Panc1 (cell line): ENCODE data around the gene NCOA6. TPM values are rescaled to one million over a fixed set of nuclear protein-coding genes. Genes with fewer than 3 reads are reported as not detected.

Experiments used
- ATAC-seq: fragments of 200-7000 bp; cut with Tn5 transposase; 2 replicates; pipeline ENCODE4 v1.9.1; 2020; ENCODE audit warnings: mild to moderate bottlenecking, moderate library complexity
- BruUV-seq: library from RNA; stranded (reverse); fragments of 400-500 nt; replicated peaks from 2 replicates; lab custom pipeline; 2021; lab: Mats Ljungman, UMichigan
- CTCF ChIA-PET: fragments of 300-600 bp; sonication (Branson Sonifier 250); formaldehyde crosslinking; loops from one replicate; lab custom pipeline; 2022; ENCODE audit warnings: antibody characterized with exemption; lab: Charles Lee
- POLR2A ChIA-PET: fragments of 300-600 bp; sonication (Branson Sonifier 250); formaldehyde crosslinking; loops from one replicate; lab custom pipeline; 2022; ENCODE audit warnings: antibody characterized with exemption; lab: Charles Lee
- DNase-seq: peaks from one replicate; pipeline ENCODE4 v3.0.0-alpha.2; 2010; ENCODE audit warnings: low read depth, low spot score
- H3K27ac ChIP-seq: 2 replicates; pipeline ENCODE4 v1.5.1; 2011; ENCODE audit warnings: mild to moderate bottlenecking, low read length, inconsistent platforms
- H3K27me3 ChIP-seq: fragments of 200-500 bp; sonication (Bioruptor generic); 2 replicates; pipeline ENCODE4 v1.6.0; 2014; ENCODE audit warnings: low read length, inconsistent platforms; ENCODE audit not compliant: control insufficient read depth, insufficient read depth
- H3K36me3 ChIP-seq: fragments of 200-500 bp; sonication (Bioruptor generic); 2 replicates; pipeline ENCODE4 v1.5.1; 2014; ENCODE audit warnings: inconsistent platforms, mild to moderate bottlenecking, low read length, moderate library complexity; ENCODE audit not compliant: control insufficient read depth, insufficient read depth
- H3K4me1 ChIP-seq: 2 replicates; pipeline ENCODE4 v1.5.1; 2011; ENCODE audit warnings: inconsistent platforms, mild to moderate bottlenecking, low read length, moderate library complexity; ENCODE audit not compliant: control insufficient read depth, insufficient read depth
- H3K4me3 ChIP-seq, 2 experiments: 2 replicates each; pipeline ENCODE4 v1.5.1; 2011 to 2012; ENCODE audit warnings: low read depth in 2 of 2, low read length in 2 of 2, mild to moderate bottlenecking in 2 of 2, inconsistent platforms in 1 of 2, moderate library complexity in 1 of 2
- H3K9me3 ChIP-seq: fragments of 200-500 bp; sonication (Bioruptor generic); 2 replicates; pipeline ENCODE4 v1.5.1; 2014; ENCODE audit warnings: low read depth, mild to moderate bottlenecking, inconsistent platforms, low read length, moderate library complexity; ENCODE audit not compliant: control insufficient read depth, insufficient read depth
- POLR2AphosphoS5 ChIP-seq: IDR thresholded peaks from 2 replicates; pipeline ENCODE4 v1.6.1; 2012; ENCODE audit warnings: mild to moderate bottlenecking, low read depth, low read length, moderate library complexity
- SIN3A ChIP-seq: IDR thresholded peaks from 2 replicates; pipeline ENCODE4 v1.6.1; 2012; ENCODE audit warnings: low read depth, mild to moderate bottlenecking, low read length, moderate library complexity, borderline replicate concordance; ENCODE audit not compliant: insufficient read depth
- TCF7L2 ChIP-seq: IDR thresholded peaks from 2 replicates; pipeline ENCODE4 v1.6.1; 2011; ENCODE audit warnings: mild to moderate bottlenecking, low read depth, low read length, inconsistent platforms
- in situ Hi-C: cut with HindIII; loops from 2 replicates; pipeline ENCODE4 v1.10.0; 2016; ENCODE audit warnings: low sequenced_read_pairs, low pct_unique_long_range_greater_than_20kb
- intact Hi-C: fragments of 100-400 bp; cut with micrococcal nuclease; formaldehyde crosslinking; loops from one replicate; pipeline ENCODE4 v1.10.0; 2022; ENCODE audit not compliant: unreplicated experiment
- total RNA-seq: library from RNA; stranded (reverse); gene quantifications from one replicate; pipeline ENCODE4 v1.2.1, GENCODE V29; 2021; ENCODE audit not compliant: unreplicated experiment
- TF ChIP-seq, protein P1 (sequence below), 2 experiments: IDR thresholded peaks; 2 replicates each; pipeline ENCODE4 v1.6.1; 2011 to 2012; ENCODE audit warnings: low read depth in 2 of 2, control low read depth in 1 of 2, low read length in 1 of 2, mild to moderate bottlenecking in 1 of 2, moderate library complexity in 1 of 2; ENCODE audit not compliant: insufficient read depth in 1 of 2
- TF ChIP-seq, protein P2 (sequence below): fragments of 450-650 bp; IDR thresholded peaks from 2 replicates; pipeline ENCODE4 v1.5.1; 2017; ENCODE audit warnings: mild to moderate bottlenecking

The NCOA6 gene
- total RNA-seq, 1 experiment from 2014 or later: 28.9 TPM

DNA sequence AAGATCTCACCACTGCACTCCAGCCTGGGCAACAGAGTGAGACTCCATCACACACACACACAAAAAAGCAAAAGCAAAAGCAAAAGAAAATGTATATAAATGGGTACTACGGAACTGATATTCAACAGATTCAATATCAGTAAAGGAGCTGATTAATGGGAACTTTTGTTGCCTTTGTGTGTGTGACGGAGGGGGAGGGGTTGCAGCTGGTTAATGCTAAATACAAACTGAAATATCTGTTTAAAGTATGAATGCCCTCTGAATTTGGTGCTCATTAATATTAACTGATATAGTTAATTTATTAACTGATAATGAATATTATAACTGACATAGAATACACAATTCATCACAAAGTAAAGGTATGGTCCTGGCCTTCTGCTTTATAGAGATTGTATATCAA lies 8.4 kb downstream of the NCOA6 start:
- H3K9me3 ChIP-seq: no peaks in the 10 kb centered on the region
- ChIA-PET CTCF (no interaction called here), POLR2A (no interaction called here)
- no peak for ATAC-seq
- no TSS peak for BruUV-seq
- no peak overlapping the region for H3K4me3 ChIP-seq
- in situ Hi-C loops (no loop called here), intact Hi-C loops (no loop called here)
- TF ChIP-seq, protein P1, sequence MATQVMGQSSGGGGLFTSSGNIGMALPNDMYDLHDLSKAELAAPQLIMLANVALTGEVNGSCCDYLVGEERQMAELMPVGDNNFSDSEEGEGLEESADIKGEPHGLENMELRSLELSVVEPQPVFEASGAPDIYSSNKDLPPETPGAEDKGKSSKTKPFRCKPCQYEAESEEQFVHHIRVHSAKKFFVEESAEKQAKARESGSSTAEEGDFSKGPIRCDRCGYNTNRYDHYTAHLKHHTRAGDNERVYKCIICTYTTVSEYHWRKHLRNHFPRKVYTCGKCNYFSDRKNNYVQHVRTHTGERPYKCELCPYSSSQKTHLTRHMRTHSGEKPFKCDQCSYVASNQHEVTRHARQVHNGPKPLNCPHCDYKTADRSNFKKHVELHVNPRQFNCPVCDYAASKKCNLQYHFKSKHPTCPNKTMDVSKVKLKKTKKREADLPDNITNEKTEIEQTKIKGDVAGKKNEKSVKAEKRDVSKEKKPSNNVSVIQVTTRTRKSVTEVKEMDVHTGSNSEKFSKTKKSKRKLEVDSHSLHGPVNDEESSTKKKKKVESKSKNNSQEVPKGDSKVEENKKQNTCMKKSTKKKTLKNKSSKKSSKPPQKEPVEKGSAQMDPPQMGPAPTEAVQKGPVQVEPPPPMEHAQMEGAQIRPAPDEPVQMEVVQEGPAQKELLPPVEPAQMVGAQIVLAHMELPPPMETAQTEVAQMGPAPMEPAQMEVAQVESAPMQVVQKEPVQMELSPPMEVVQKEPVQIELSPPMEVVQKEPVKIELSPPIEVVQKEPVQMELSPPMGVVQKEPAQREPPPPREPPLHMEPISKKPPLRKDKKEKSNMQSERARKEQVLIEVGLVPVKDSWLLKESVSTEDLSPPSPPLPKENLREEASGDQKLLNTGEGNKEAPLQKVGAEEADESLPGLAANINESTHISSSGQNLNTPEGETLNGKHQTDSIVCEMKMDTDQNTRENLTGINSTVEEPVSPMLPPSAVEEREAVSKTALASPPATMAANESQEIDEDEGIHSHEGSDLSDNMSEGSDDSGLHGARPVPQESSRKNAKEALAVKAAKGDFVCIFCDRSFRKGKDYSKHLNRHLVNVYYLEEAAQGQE (IDR thresholded peaks at IDR 0.05; ENCODE audit: insufficient read depth in 1 of 2, low read depth in 2 of 2, low read length in 1 of 2): no peak
- no peaks in the 10 kb centered on the region for H3K27me3 ChIP-seq
- no peak for DNase-seq
- H3K27ac ChIP-seq: no peak overlapping the region
- peaks cover 10% of the 10 kb centered on the region; the same call in 1 of the 2 replicates for H3K4me1 ChIP-seq
- H3K36me3 ChIP-seq: no peaks in the 10 kb centered on the region

DNA sequence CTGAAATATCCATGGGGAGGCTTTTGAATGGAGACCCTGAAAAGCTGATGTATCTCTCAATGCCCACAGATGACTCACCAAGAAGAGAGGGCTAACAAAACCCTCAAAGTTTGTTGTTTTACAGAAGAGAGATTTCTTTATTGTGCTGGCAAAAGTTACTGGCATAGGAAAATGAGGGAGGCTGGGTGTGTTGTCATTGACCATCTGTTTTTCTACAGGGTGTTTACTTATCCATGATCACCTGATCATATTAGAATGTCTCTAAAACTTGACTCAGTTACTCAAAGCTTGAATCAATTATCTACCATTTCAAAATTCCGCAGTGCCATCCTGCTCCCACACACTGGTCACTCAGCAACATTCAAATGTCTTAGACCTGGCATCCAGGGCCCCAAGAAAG lies 9.8 kb downstream of the NCOA6 start:
- Histone ChIP-seq H3K27me3 (no peaks in the 10 kb centered on the region), H3K27ac (no peak overlapping the region), H3K4me3 (no peak overlapping the region), H3K36me3 (no peaks in the 10 kb centered on the region), H3K9me3 (no peaks in the 10 kb centered on the region), H3K4me1 (peaks cover 10% of the 10 kb centered on the region; the same call in 1 of the 2 replicates)
- DNase-seq: no peak
- intact Hi-C loops: no loop called here
- in situ Hi-C loops: no loop called here
- no peak for TF ChIP-seq SIN3A
- TF ChIP-seq, protein P1 (IDR thresholded peaks at IDR 0.05; ENCODE audit: insufficient read depth in 1 of 2, low read depth in 2 of 2, low read length in 1 of 2): no peak
- TF ChIP-seq TCF7L2: no peak
- no peak for TF ChIP-seq POLR2AphosphoS5
- TF ChIP-seq, protein P2, sequence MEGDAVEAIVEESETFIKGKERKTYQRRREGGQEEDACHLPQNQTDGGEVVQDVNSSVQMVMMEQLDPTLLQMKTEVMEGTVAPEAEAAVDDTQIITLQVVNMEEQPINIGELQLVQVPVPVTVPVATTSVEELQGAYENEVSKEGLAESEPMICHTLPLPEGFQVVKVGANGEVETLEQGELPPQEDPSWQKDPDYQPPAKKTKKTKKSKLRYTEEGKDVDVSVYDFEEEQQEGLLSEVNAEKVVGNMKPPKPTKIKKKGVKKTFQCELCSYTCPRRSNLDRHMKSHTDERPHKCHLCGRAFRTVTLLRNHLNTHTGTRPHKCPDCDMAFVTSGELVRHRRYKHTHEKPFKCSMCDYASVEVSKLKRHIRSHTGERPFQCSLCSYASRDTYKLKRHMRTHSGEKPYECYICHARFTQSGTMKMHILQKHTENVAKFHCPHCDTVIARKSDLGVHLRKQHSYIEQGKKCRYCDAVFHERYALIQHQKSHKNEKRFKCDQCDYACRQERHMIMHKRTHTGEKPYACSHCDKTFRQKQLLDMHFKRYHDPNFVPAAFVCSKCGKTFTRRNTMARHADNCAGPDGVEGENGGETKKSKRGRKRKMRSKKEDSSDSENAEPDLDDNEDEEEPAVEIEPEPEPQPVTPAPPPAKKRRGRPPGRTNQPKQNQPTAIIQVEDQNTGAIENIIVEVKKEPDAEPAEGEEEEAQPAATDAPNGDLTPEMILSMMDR: no peak
- ATAC-seq: no peak
- TSS peak; percentile 29 for BruUV-seq
- ChIA-PET CTCF (no interaction called here), POLR2A (interaction anchor here (0.5 kb wide), 1 partner anchor 281 kb away, joined by 8 read pairs; no protein-coding TSS in a partner anchor)
